GM12864 (cell line): ENCODE results near the gene POC5.

ENCODE experiments used
- DNase-seq: peaks from one replicate; pipeline ENCODE4 v3.0.0-alpha.2; 2011; ENCODE audit warnings: low read depth
- H3K4me3 ChIP-seq: 2 replicates; pipeline ENCODE4 v1.5.1; 2011; ENCODE audit warnings: mild to moderate bottlenecking, low read depth, low read length, control low read depth
- TF ChIP-seq, protein P1 (sequence below): IDR thresholded peaks from 2 replicates; pipeline ENCODE4 v1.5.1; 2011; ENCODE audit warnings: low read depth, mild to moderate bottlenecking, moderate library complexity, low read length, control low read depth, inconsistent platforms; ENCODE audit errors: missing control alignments

Gene POC5

DNA sequence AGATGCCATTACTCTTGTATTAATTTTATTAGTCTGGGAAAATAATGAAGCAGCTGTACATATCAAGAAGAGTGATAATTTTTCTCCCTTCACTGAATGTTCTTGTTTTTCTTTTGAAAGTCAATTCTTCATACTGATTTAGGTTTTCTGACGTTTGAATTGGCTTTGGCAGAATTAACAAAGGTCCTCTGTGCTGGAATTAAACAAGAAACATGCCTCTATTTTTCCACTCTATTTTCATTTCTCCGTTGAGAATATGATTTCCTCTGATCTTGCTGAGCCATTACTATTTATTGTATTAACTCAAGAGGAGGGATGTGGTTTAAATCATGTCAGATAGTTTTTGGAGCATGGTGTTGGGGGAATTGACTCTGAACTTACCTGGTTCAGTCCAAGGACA is 63.7 kb downstream of the POC5 start:
- DNase-seq, result no peak
- H3K4me3 ChIP-seq, result no peak overlapping the region
- TF ChIP-seq, protein P1, sequence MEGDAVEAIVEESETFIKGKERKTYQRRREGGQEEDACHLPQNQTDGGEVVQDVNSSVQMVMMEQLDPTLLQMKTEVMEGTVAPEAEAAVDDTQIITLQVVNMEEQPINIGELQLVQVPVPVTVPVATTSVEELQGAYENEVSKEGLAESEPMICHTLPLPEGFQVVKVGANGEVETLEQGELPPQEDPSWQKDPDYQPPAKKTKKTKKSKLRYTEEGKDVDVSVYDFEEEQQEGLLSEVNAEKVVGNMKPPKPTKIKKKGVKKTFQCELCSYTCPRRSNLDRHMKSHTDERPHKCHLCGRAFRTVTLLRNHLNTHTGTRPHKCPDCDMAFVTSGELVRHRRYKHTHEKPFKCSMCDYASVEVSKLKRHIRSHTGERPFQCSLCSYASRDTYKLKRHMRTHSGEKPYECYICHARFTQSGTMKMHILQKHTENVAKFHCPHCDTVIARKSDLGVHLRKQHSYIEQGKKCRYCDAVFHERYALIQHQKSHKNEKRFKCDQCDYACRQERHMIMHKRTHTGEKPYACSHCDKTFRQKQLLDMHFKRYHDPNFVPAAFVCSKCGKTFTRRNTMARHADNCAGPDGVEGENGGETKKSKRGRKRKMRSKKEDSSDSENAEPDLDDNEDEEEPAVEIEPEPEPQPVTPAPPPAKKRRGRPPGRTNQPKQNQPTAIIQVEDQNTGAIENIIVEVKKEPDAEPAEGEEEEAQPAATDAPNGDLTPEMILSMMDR, result no peak

DNA sequence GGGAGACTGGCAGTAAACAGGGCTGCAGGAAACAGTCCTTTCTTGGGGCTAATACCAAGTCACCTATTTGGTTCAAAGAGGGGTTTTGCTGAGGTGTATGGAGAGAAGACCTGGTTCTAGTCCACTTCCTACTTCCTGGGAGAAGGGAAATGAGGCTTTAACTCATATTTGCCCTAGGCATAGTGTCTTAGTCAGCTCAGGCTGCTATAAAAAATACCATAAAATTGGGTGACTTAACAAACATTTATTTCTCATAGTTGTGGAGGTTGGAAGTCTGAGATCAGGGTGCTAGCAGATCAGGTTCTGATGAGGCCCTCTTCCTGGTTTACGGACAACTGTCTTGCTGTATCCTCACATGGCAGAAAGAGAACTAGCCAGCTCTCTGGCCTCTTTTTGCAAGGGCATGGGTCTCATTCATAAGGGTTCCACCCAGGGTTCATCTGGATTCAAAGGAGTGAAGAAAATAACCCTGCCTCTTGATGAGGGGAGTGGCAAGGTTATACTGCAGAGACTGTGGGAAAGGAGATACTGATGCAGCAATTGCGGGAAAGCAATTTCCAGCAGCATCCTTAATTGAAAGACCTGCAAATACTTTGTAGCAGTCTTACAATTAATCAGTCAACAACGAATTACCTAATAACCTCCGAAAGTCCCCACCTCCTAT is 65.5 kb downstream of the POC5 start:
- no peak for DNase-seq
- H3K4me3 ChIP-seq, result no peak overlapping the region
- TF ChIP-seq, protein P1, result no peak

DNA sequence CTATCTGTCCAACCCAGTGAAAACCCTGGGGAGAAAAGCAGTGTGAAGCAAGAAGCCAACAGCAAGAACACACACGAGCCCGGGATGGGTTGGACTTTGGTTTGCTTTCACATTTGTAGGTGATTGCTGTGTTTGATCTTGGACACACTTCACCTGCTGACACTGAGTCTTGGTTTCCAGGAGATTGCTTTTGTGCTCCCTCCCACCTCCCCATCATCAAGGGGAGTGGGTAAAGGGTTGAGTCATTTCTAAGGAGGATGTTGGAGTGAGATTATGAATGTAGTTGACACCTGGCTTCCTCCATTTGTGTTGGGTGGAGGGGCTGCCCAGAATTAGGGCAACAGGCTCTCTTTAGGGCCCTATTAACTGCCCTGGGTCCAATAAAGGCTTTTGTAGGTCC is 68.5 kb downstream of the POC5 start:
- DNase-seq, result no peak
- no peak overlapping the region for H3K4me3 ChIP-seq
- TF ChIP-seq, protein P1, result no peak

DNA sequence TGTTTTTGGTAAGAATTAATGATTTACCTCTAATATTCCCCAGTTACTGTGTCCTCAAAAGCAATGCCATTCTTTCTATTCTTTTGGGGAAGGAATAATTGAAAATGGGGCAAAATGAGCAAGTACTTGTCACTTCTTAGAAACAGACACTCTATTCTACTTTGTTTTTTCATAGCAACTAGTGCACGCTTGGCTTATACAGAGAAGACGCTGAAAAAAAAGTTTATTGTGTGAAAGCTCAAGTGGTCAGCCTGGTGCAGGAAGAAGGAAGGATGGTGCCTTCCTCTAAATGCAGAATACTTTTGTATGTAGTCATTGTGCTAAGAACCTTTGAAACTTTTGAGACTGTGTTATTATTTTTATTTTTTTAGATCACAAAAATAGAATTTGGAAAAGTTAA is 76.4 kb downstream of the POC5 start:
- no peak overlapping the region for H3K4me3 ChIP-seq
- TF ChIP-seq, protein P1, result no peak
- DNase-seq, result no peak

DNA sequence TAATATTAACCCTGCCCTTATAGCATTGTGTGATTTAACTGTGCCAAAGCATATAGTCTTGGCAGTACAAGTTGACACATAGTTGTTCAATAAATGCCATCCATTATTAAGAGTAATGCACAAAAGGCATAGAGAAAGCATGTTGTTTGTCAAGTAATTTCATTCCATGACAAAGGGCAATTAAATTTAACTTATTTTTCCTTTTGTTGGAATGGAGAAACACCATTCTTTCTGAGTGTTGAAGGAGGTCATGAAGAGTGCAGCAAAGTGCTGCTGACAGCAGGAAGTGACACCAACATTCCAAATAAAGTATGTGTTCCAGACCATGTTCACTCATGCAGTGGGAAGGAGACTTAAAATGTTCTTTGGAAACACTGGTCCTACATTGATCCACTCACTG is 76.8 kb downstream of the POC5 start:
- TF ChIP-seq, protein P1, result no peak
- H3K4me3 ChIP-seq, result no peak overlapping the region
- no peak for DNase-seq

DNA sequence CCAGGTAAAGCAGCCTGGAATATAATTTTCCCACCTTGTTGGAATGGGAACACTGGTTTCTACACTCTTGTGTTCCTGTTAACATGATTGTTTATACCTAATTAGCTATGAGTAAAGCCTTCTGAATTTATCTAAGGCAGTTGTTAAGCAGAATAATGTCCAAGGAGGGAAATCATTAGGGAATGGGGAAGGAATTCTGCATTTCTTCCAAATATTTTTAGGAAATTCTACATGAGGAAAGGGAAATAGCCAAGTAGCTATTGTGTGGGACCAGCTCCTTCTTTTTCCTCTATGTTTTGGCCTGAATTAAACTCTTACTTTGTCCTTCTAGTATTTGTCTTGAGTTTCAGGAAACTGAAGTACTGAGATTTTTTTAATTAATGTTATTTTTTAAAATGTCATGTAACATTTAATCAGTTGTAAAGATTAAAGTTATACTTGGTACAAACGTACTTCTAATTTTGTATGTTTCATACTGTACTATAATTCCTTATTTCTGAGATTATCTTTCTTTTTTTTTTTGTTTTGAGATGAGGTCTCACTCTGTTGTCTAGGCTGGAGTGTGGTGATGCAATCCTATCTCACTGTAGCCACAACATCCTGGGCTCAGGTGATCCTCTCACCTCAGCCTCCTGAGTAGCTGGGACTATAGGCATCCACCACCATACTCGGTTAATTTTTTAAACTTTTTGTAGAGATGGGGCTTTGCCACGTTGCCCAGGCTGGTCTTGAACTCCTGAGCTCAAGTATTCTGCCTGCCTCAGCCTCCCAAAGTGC is 77.5 kb downstream of the POC5 start:
- TF ChIP-seq, protein P1, result no peak
- H3K4me3 ChIP-seq, result no peak overlapping the region

More for the DNA sequence above, 77.5 kb downstream of the POC5 start:
- DNase-seq, result no peak
